Testis (tissue), 2 donors: ENCODE data around the gene COA4.

Experiments used
- CTCF ChIP-seq, 3 experiments: fragments of 450-650 bp in 2 of 3; fragments of 200-600 bp in 1 of 3; sonication (generic) in 1 of 3; IDR thresholded peaks; one replicate each; pipeline ENCODE4 v1.5.1; 2016 to 2019; ENCODE audit warnings: antibody characterized with exemption in 3 of 3, mild to moderate bottlenecking in 2 of 3, moderate library complexity in 1 of 3
- POLR2A ChIP-seq: fragments of 450-650 bp; IDR thresholded peaks from one replicate; pipeline ENCODE4 v1.6.1; 2017; ENCODE audit warnings: antibody characterized with exemption, mild to moderate bottlenecking, moderate library complexity

GRCh38 chr11:73883856-73884255, 7.2 kb upstream of the COA4 start:
- TF ChIP-seq CTCF (IDR thresholded peaks at IDR 0.05) = no peak
- no peak for TF ChIP-seq POLR2A
